ENCODE results near the gene CORO2B. TPM values are rescaled to one million over a fixed set of nuclear protein-coding genes. Genes with fewer than 3 reads are reported as not detected.

The CORO2B gene
- polyA plus RNA-seq, 1 donor: 5.4 TPM

- Histone ChIP-seq H3K36me3 (ENCODE audit: control insufficient read depth, insufficient read depth, low read length) (no peaks in the 10 kb centered on the region), H3K9me3 (ENCODE audit: control insufficient read depth, low read depth, low read length) (no peaks in the 10 kb centered on the region), H3K27me3 (ENCODE audit: control insufficient read depth, insufficient read depth, low read length) (peaks cover 6% of the 10 kb centered on the region), H3K27ac (ENCODE audit: low read length) (no peak overlapping the region), H3K4me1 (ENCODE audit: control insufficient read depth, insufficient read depth, low read length) (no peaks in the 10 kb centered on the region), H3K4me3 (ENCODE audit: low read length) (no peak overlapping the region)
- DNase-seq: no peak
- 83% methylated on average over 1 of the region's 6 CpGs for WGBS (ENCODE audit: insufficient coverage, low lambda C conversion rate)
These were observed 112.9 kb downstream of the CORO2B start for GRCh38 chr15:68691705-68692104.

- Histone ChIP-seq H3K27ac (ENCODE audit: low read length) (no peak overlapping the region), H3K27me3 (ENCODE audit: control insufficient read depth, insufficient read depth, low read length) (peaks cover 6% of the 10 kb centered on the region), H3K4me1 (ENCODE audit: control insufficient read depth, insufficient read depth, low read length) (no peaks in the 10 kb centered on the region), H3K4me3 (ENCODE audit: low read length) (no peak overlapping the region), H3K9me3 (ENCODE audit: control insufficient read depth, low read depth, low read length) (no peaks in the 10 kb centered on the region), H3K36me3 (ENCODE audit: control insufficient read depth, insufficient read depth, low read length) (no peaks in the 10 kb centered on the region)
- WGBS (ENCODE audit: insufficient coverage, low lambda C conversion rate): no CpG with 5 or more reads among the region's 3 CpGs
- no peak for DNase-seq
These were observed 114.3 kb downstream of the CORO2B start for GRCh38 chr15:68693071-68693470.

GRCh38 chr15:68694111-68694510, 115.3 kb downstream of the CORO2B start:
- no CpG with 5 or more reads among the region's 4 CpGs for WGBS (ENCODE audit: insufficient coverage, low lambda C conversion rate)
- H3K9me3 ChIP-seq (ENCODE audit: control insufficient read depth, low read depth, low read length): no peaks in the 10 kb centered on the region
- H3K4me3 ChIP-seq (ENCODE audit: low read length): no peak overlapping the region
- H3K27ac ChIP-seq (ENCODE audit: low read length): no peak overlapping the region
- H3K4me1 ChIP-seq (ENCODE audit: control insufficient read depth, insufficient read depth, low read length): no peaks in the 10 kb centered on the region
- no peaks in the 10 kb centered on the region for H3K36me3 ChIP-seq (ENCODE audit: control insufficient read depth, insufficient read depth, low read length)
- H3K27me3 ChIP-seq (ENCODE audit: control insufficient read depth, insufficient read depth, low read length): peaks cover 4% of the 10 kb centered on the region
- no peak for DNase-seq

- no peaks in the 10 kb centered on the region for H3K36me3 ChIP-seq (ENCODE audit: control insufficient read depth, insufficient read depth, low read length)
- WGBS (ENCODE audit: insufficient coverage, low lambda C conversion rate): 80% methylated on average over 1 of the region's 9 CpGs
- H3K27me3 ChIP-seq (ENCODE audit: control insufficient read depth, insufficient read depth, low read length): peaks cover 11% of the 10 kb centered on the region
- H3K4me3 ChIP-seq (ENCODE audit: low read length): no peak overlapping the region
- no peak overlapping the region for H3K27ac ChIP-seq (ENCODE audit: low read length)
- no peaks in the 10 kb centered on the region for H3K9me3 ChIP-seq (ENCODE audit: control insufficient read depth, low read depth, low read length)
- no peak for DNase-seq
- peaks cover 2% of the 10 kb centered on the region for H3K4me1 ChIP-seq (ENCODE audit: control insufficient read depth, insufficient read depth, low read length)
These were observed 116.3 kb downstream of the CORO2B start for GRCh38 chr15:68695061-68695595.

- 100% methylated on average over 1 of the region's 8 CpGs for WGBS (ENCODE audit: insufficient coverage, low lambda C conversion rate)
- peaks cover 17% of the 10 kb centered on the region for H3K27me3 ChIP-seq (ENCODE audit: control insufficient read depth, insufficient read depth, low read length)
- H3K9me3 ChIP-seq (ENCODE audit: control insufficient read depth, low read depth, low read length): no peaks in the 10 kb centered on the region
- H3K27ac ChIP-seq (ENCODE audit: low read length): no peak overlapping the region
- H3K4me3 ChIP-seq (ENCODE audit: low read length): no peak overlapping the region
- DNase-seq: no peak
- H3K36me3 ChIP-seq (ENCODE audit: control insufficient read depth, insufficient read depth, low read length): no peaks in the 10 kb centered on the region
- H3K4me1 ChIP-seq (ENCODE audit: control insufficient read depth, insufficient read depth, low read length): peaks cover 9% of the 10 kb centered on the region
These were observed 117.9 kb downstream of the CORO2B start for GRCh38 chr15:68696414-68697363.

GRCh38 chr15:68697711-68698690, 119.2 kb downstream of the CORO2B start:
- no peaks in the 10 kb centered on the region for H3K36me3 ChIP-seq (ENCODE audit: control insufficient read depth, insufficient read depth, low read length)
- no peak overlapping the region for H3K27ac ChIP-seq (ENCODE audit: low read length)
- peaks cover 17% of the 10 kb centered on the region for H3K27me3 ChIP-seq (ENCODE audit: control insufficient read depth, insufficient read depth, low read length)
- H3K4me1 ChIP-seq (ENCODE audit: control insufficient read depth, insufficient read depth, low read length): peaks cover 9% of the 10 kb centered on the region
- H3K4me3 ChIP-seq (ENCODE audit: low read length): no peak overlapping the region
- no peaks in the 10 kb centered on the region for H3K9me3 ChIP-seq (ENCODE audit: control insufficient read depth, low read depth, low read length)
- whole genome bisulfite sequencing (ENCODE audit: insufficient coverage, low lambda C conversion rate): no CpG with 5 or more reads among the region's 9 CpGs
- DNase-seq: no peak

- no peak for DNase-seq
- H3K4me3 ChIP-seq (ENCODE audit: low read length): no peak overlapping the region
- peaks cover 14% of the 10 kb centered on the region for H3K27me3 ChIP-seq (ENCODE audit: control insufficient read depth, insufficient read depth, low read length)
- no peaks in the 10 kb centered on the region for H3K36me3 ChIP-seq (ENCODE audit: control insufficient read depth, insufficient read depth, low read length)
- H3K9me3 ChIP-seq (ENCODE audit: control insufficient read depth, low read depth, low read length): no peaks in the 10 kb centered on the region
- H3K27ac ChIP-seq (ENCODE audit: low read length): no peak overlapping the region
- WGBS (ENCODE audit: insufficient coverage, low lambda C conversion rate): no CpG with 5 or more reads among the region's 5 CpGs
- peaks cover 9% of the 10 kb centered on the region for H3K4me1 ChIP-seq (ENCODE audit: control insufficient read depth, insufficient read depth, low read length)
These were observed 119.9 kb downstream of the CORO2B start for GRCh38 chr15:68698708-68699107.

- H3K4me3 ChIP-seq (ENCODE audit: low read length): no peak overlapping the region
- DNase-seq: no peak
- WGBS (ENCODE audit: insufficient coverage, low lambda C conversion rate): 75% methylated on average over 2 of the region's 12 CpGs
- no peaks in the 10 kb centered on the region for H3K9me3 ChIP-seq (ENCODE audit: control insufficient read depth, low read depth, low read length)
- H3K36me3 ChIP-seq (ENCODE audit: control insufficient read depth, insufficient read depth, low read length): no peaks in the 10 kb centered on the region
- peaks cover 14% of the 10 kb centered on the region for H3K27me3 ChIP-seq (ENCODE audit: control insufficient read depth, insufficient read depth, low read length)
- H3K27ac ChIP-seq (ENCODE audit: low read length): no peak overlapping the region
- peaks cover 9% of the 10 kb centered on the region for H3K4me1 ChIP-seq (ENCODE audit: control insufficient read depth, insufficient read depth, low read length)
These were observed 120.5 kb downstream of the CORO2B start for GRCh38 chr15:68699124-68699880.

- Histone ChIP-seq H3K4me1 (ENCODE audit: control insufficient read depth, insufficient read depth, low read length) (peaks cover 9% of the 10 kb centered on the region), H3K36me3 (ENCODE audit: control insufficient read depth, insufficient read depth, low read length) (no peaks in the 10 kb centered on the region), H3K4me3 (ENCODE audit: low read length) (no peak overlapping the region), H3K27ac (ENCODE audit: low read length) (peak overlapping the region; percentile 0), H3K9me3 (ENCODE audit: control insufficient read depth, low read depth, low read length) (no peaks in the 10 kb centered on the region), H3K27me3 (ENCODE audit: control insufficient read depth, insufficient read depth, low read length) (peaks cover 14% of the 10 kb centered on the region)
- no CpG with 5 or more reads among the region's 12 CpGs for WGBS (ENCODE audit: insufficient coverage, low lambda C conversion rate)
- DNase-seq: no peak
These were observed 121.2 kb downstream of the CORO2B start for GRCh38 chr15:68699881-68700454.

Measured in large intestine (tissue), 3 donors.